A673 (cell line): ENCODE measurements around the gene DENND5A. TPM values are rescaled to one million over a fixed set of nuclear protein-coding genes. Genes with fewer than 3 reads are reported as not detected.
"Not testable (repeated sequence)": the region's sequence is repeated elsewhere in the genome, so short reads cannot be mapped to it uniquely, and the experiment has no call there.

ENCODE experiments used
- BruUV-seq: library from RNA; stranded (reverse); fragments of 400-500 nt; replicated peaks from 2 replicates; lab custom pipeline; 2021; lab: Mats Ljungman, UMichigan
- CTCF ChIA-PET: fragments of 300-600 bp; sonication (Branson Sonifier 250); formaldehyde crosslinking; loops from one replicate; lab custom pipeline; 2022; ENCODE audit warnings: antibody characterized with exemption; lab: Charles Lee
- POLR2A ChIA-PET: fragments of 300-600 bp; sonication (Branson Sonifier 250); formaldehyde crosslinking; loops from one replicate; lab custom pipeline; 2022; ENCODE audit warnings: antibody characterized with exemption; ENCODE audit not compliant: low non-redundant PET; lab: Charles Lee
- DNase-seq: peaks from one replicate; pipeline ENCODE4 v3.0.0-alpha.2; 2015; ENCODE audit warnings: low spot score
- H3K27ac ChIP-seq: fragments of 200-600 bp; sonication (generic); 2 replicates; pipeline ENCODE4 v1.5.1; 2016; ENCODE audit warnings: mixed run types, low read depth, mild to moderate bottlenecking, mixed read lengths, antibody characterized with exemption, low read length; ENCODE audit not compliant: poor library complexity, severe bottlenecking
- H3K27me3 ChIP-seq: fragments of 200-600 bp; sonication (generic); replicated peaks from 2 replicates; pipeline ENCODE4 v1.6.1; 2017; ENCODE audit warnings: mixed run types, low read depth, mild to moderate bottlenecking, mixed read lengths, antibody characterized with exemption, low read length; ENCODE audit not compliant: insufficient read depth, poor library complexity
- H3K36me3 ChIP-seq: fragments of 200-600 bp; sonication (generic); 2 replicates; pipeline ENCODE4 v1.6.1; 2016; ENCODE audit warnings: mixed run types, mild to moderate bottlenecking, mixed read lengths, antibody characterized with exemption, low read length; ENCODE audit not compliant: insufficient read depth, poor library complexity, severe bottlenecking
- H3K4me1 ChIP-seq: fragments of 200-600 bp; sonication (generic); 2 replicates; pipeline ENCODE4 v1.6.1; 2017; ENCODE audit warnings: mixed run types, mild to moderate bottlenecking, mixed read lengths, antibody characterized with exemption, low read length; ENCODE audit not compliant: insufficient read depth, poor library complexity, severe bottlenecking
- H3K4me3 ChIP-seq: fragments of 200-600 bp; sonication (generic); 2 replicates; pipeline ENCODE4 v1.5.1; 2016; ENCODE audit warnings: low read depth, mixed run types, mild to moderate bottlenecking, mixed read lengths, low read length; ENCODE audit not compliant: poor library complexity, severe bottlenecking
- H3K9me3 ChIP-seq: fragments of 200-600 bp; sonication (generic); 2 replicates; pipeline ENCODE4 v1.6.1; 2016; ENCODE audit warnings: mixed run types, low read depth, mild to moderate bottlenecking, mixed read lengths, antibody characterized with exemption, low read length; ENCODE audit not compliant: poor library complexity, severe bottlenecking
- CTCF ChIP-seq: fragments of 300-800, 200-600 bp; sonication (generic); conservative IDR thresholded peaks from 2 replicates; pipeline ENCODE4 v1.5.1; 2017; ENCODE audit warnings: low read depth, mild to moderate bottlenecking, antibody characterized with exemption, low read length, moderate library complexity, mixed read lengths
- EZH2 ChIP-seq: fragments of 200-600 bp; sonication (generic); IDR thresholded peaks from 2 replicates; pipeline ENCODE4 v1.6.1; 2017; ENCODE audit warnings: borderline replicate concordance, low read depth, mild to moderate bottlenecking, mixed read lengths, antibody characterized with exemption, low read length; ENCODE audit not compliant: poor library complexity, severe bottlenecking
- intact Hi-C: fragments of 100-400 bp; cut with micrococcal nuclease; formaldehyde crosslinking; loops from one replicate; pipeline ENCODE4 v1.10.0; 2022; ENCODE audit not compliant: unreplicated experiment
- total RNA-seq: library from RNA; stranded (reverse); gene quantifications from 2 replicates; pipeline ENCODE4 v1.2.3, GENCODE V29; 2021

Gene DENND5A
- total RNA-seq, 1 experiment from 2014 or later: 65.4 TPM

GRCh38 chr11:9172389-9172788 is 92.8 kb downstream of the DENND5A start:
- DNase-seq: peak; percentile 79
- no peaks in the 10 kb centered on the region for H3K9me3 ChIP-seq
- H3K36me3 ChIP-seq: peaks cover 27% of the 10 kb centered on the region
- no peak overlapping the region for H3K4me3 ChIP-seq
- no TSS peak for BruUV-seq
- no peak for TF ChIP-seq EZH2
- TF ChIP-seq CTCF: no peak
- H3K27ac ChIP-seq: no peak overlapping the region
- ChIA-PET POLR2A (no interaction called here), CTCF (no interaction called here)
- no peaks in the 10 kb centered on the region for H3K4me1 ChIP-seq
- intact Hi-C loops: no loop called here
- H3K27me3 ChIP-seq: no peaks in the 10 kb centered on the region

- Histone ChIP-seq H3K27me3 (no peaks in the 10 kb centered on the region), H3K27ac (no peak overlapping the region), H3K4me3 (no peak overlapping the region), H3K9me3 (no peaks in the 10 kb centered on the region), H3K4me1 (no peaks in the 10 kb centered on the region), H3K36me3 (peaks cover 26% of the 10 kb centered on the region)
- TF ChIP-seq CTCF (no peak), EZH2 (no peak)
- DNase-seq: no peak
- BruUV-seq: no TSS peak
- POLR2A ChIA-PET: no interaction called here
- CTCF ChIA-PET: interaction anchor here (0.5 kb wide), 1 partner anchor 51 kb away, joined by 3 read pairs; no protein-coding TSS in a partner anchor
- intact Hi-C loops: no loop called here
Measured at GRCh38 chr11:9170450-9170849, 94.7 kb downstream of the DENND5A start.

- H3K9me3 ChIP-seq: no peaks in the 10 kb centered on the region
- intact Hi-C loops: loop anchor here (10.0 kb wide), 1 partner anchor 335 kb away; no protein-coding TSS in a partner anchor
- CTCF ChIA-PET: no interaction called here
- POLR2A ChIA-PET: no interaction called here
- H3K27ac ChIP-seq: no peak overlapping the region
- H3K36me3 ChIP-seq: peaks cover 27% of the 10 kb centered on the region
- DNase-seq: no peak
- TF ChIP-seq EZH2 (no peak), CTCF (no peak)
- no TSS peak for BruUV-seq
- no peak overlapping the region for H3K4me3 ChIP-seq
- H3K27me3 ChIP-seq: no peaks in the 10 kb centered on the region
- no peaks in the 10 kb centered on the region for H3K4me1 ChIP-seq
Measured at GRCh38 chr11:9169595-9170295, 95.4 kb downstream of the DENND5A start.

DNA sequence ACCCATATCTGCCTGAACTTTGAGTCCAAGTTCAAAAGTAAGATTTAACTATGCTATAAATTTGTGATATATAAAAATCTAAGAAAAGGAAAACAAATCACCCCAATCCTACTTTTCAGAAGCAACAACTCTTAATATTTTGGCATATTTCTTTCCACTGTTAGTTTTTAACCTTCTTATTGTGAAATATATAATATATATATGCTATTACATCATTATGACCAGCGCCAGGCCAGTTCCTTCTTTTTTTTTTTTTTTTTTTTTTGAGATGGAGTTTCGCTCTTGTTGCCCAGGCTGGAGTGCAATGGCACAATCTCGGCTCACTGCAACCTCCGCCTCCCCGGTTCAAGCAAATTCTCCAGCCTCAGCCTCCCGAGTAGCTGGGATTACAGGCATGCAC is 103.2 kb downstream of the DENND5A start:
- POLR2A ChIA-PET, H3K9me3 ChIP-seq, H3K27ac ChIP-seq, BruUV-seq, H3K4me3 ChIP-seq, DNase-seq, H3K27me3 ChIP-seq, H3K4me1 ChIP-seq, CTCF ChIA-PET: not testable (repeated sequence)
- intact Hi-C loops: loop anchor here (10.0 kb wide), 1 partner anchor 343 kb away; no protein-coding TSS in a partner anchor
- H3K36me3 ChIP-seq: peaks cover 22% of the 10 kb centered on the region
